Astrocyte (in vitro differentiated cells and primary cell): ENCODE data around the gene METTL16. TPM values are rescaled to one million over a fixed set of nuclear protein-coding genes. Genes with fewer than 3 reads are reported as not detected.
"Not testable (repeated sequence)": the region's sequence is repeated elsewhere in the genome, so short reads cannot be mapped to it uniquely, and the experiment has no call there.

Experiments used
- DNase-seq: peaks from one replicate; pipeline ENCODE4 v3.0.0-alpha.2; 2010; ENCODE audit warnings: low read depth
- FAIRE-seq: peaks from 2 replicates; lab custom pipeline; 2011; peaks lifted over from hg19 to GRCh38; lab: Jason Lieb, UNC
- H2AFZ ChIP-seq: 2 replicates; pipeline ENCODE4 v1.6.0; 2012; ENCODE audit warnings: low read depth, low read length, inconsistent platforms
- H3K27ac ChIP-seq: 2 replicates; pipeline ENCODE4 v1.5.1; 2011; ENCODE audit warnings: low read depth, low read length, inconsistent platforms
- H3K27me3 ChIP-seq: 2 replicates; pipeline ENCODE4 v1.6.0; 2011; ENCODE audit warnings: low read length, inconsistent platforms; ENCODE audit not compliant: insufficient read depth
- H3K36me3 ChIP-seq: 2 replicates; pipeline ENCODE4 v1.5.1; 2011; ENCODE audit warnings: low read length, inconsistent platforms; ENCODE audit not compliant: insufficient read depth
- H3K4me1 ChIP-seq: 2 replicates; pipeline ENCODE4 v1.5.1; 2011; ENCODE audit warnings: low read length, inconsistent platforms; ENCODE audit not compliant: insufficient read depth
- H3K4me2 ChIP-seq: 2 replicates; pipeline ENCODE4 v1.6.0; 2012; ENCODE audit warnings: low read length, inconsistent platforms
- H3K4me3 ChIP-seq: 2 replicates; pipeline ENCODE4 v1.5.1; 2011; ENCODE audit warnings: low read depth, mild to moderate bottlenecking, low read length, inconsistent platforms; ENCODE audit not compliant: insufficient read depth
- H3K79me2 ChIP-seq: 2 replicates; pipeline ENCODE4 v1.6.0; 2012; ENCODE audit warnings: mild to moderate bottlenecking, low read length, inconsistent platforms; ENCODE audit not compliant: insufficient read depth
- H3K9ac ChIP-seq: 2 replicates; pipeline ENCODE4 v1.6.0; 2012; ENCODE audit warnings: mild to moderate bottlenecking, low read length, inconsistent platforms
- H3K9me3 ChIP-seq: 2 replicates; pipeline ENCODE4 v1.5.1; 2012; ENCODE audit warnings: low read depth, mild to moderate bottlenecking, low read length, inconsistent platforms; ENCODE audit not compliant: insufficient read depth
- H4K20me1 ChIP-seq: 2 replicates; pipeline ENCODE4 v1.6.0; 2012; ENCODE audit warnings: low read length, inconsistent platforms; ENCODE audit not compliant: insufficient read depth
- H3K27ac Mint-ChIP-seq: one replicate; pipeline ENCODE4 v1.8.0; 2021; ENCODE audit warnings: mild to moderate bottlenecking, mixed read lengths; ENCODE audit not compliant: unreplicated experiment
- H3K27me3 Mint-ChIP-seq: one replicate; pipeline ENCODE4 v1.8.0; 2021; ENCODE audit warnings: low read depth, mixed read lengths; ENCODE audit not compliant: unreplicated experiment
- H3K36me3 Mint-ChIP-seq: one replicate; pipeline ENCODE4 v1.8.0; 2021; ENCODE audit warnings: low read depth, mixed read lengths; ENCODE audit not compliant: unreplicated experiment
- H3K4me1 Mint-ChIP-seq: one replicate; pipeline ENCODE4 v1.8.0; 2021; ENCODE audit warnings: low read depth, mixed read lengths; ENCODE audit not compliant: unreplicated experiment
- H3K4me3 Mint-ChIP-seq: one replicate; pipeline ENCODE4 v1.8.0; 2021; ENCODE audit warnings: mild to moderate bottlenecking, moderate library complexity, mixed read lengths; ENCODE audit not compliant: unreplicated experiment
- H3K9me3 Mint-ChIP-seq: one replicate; pipeline ENCODE4 v1.8.0; 2021; ENCODE audit warnings: mild to moderate bottlenecking, mixed read lengths; ENCODE audit not compliant: unreplicated experiment
- EZH2 ChIP-seq: IDR thresholded peaks from 2 replicates; pipeline ENCODE4 v1.6.1; 2012; ENCODE audit warnings: mild to moderate bottlenecking, low read length, inconsistent platforms; ENCODE audit not compliant: insufficient read depth
- total RNA-seq: library from RNA; stranded (reverse); gene quantifications from 2 replicates; pipeline ENCODE4 v1.2.1, GENCODE V29; 2021
- TF ChIP-seq, protein P1 (sequence below): IDR thresholded peaks from 2 replicates; pipeline ENCODE4 v1.5.1; 2011; ENCODE audit warnings: low read depth, mild to moderate bottlenecking, inconsistent platforms, low read length, moderate library complexity; ENCODE audit not compliant: insufficient read depth

Gene METTL16
- total RNA-seq, 1 donor from 2014 or later = 28.4 TPM

DNA sequence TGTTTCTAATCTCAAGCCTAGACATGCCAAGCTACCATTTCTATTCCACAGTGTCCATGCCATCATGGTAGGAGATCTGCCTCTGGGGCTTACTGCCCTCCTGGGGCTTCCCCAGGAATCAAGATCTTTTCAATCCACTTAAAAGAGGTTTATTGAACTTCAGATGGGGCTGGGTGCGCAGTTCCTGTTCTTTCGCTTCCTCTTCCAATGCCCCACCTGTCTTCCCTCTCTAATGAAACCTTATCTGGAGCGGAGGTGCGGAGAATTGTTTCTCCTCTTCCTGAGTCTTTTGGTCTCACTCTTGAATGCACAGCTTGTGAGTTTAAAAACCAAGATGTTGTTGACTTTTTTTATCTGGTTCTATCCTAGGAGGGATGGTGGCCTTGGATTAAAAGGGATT, 30.4 kb upstream of the METTL16 start:
- no peak overlapping the region for H3K27ac Mint-ChIP-seq
- DNase-seq (no peak), FAIRE-seq (no peak)
- H3K27me3 Mint-ChIP-seq = no peaks in the 10 kb centered on the region
- no peak overlapping the region for H2AFZ ChIP-seq
- H3K4me1 Mint-ChIP-seq = peaks cover 3% of the 10 kb centered on the region
- no peak overlapping the region for H3K4me3 Mint-ChIP-seq
- H3K9me3 ChIP-seq = no peaks in the 10 kb centered on the region
- no peaks in the 10 kb centered on the region for H3K79me2 ChIP-seq
- no peak overlapping the region for H3K4me2 ChIP-seq
- TF ChIP-seq EZH2 = no peak
- TF ChIP-seq, protein P1, sequence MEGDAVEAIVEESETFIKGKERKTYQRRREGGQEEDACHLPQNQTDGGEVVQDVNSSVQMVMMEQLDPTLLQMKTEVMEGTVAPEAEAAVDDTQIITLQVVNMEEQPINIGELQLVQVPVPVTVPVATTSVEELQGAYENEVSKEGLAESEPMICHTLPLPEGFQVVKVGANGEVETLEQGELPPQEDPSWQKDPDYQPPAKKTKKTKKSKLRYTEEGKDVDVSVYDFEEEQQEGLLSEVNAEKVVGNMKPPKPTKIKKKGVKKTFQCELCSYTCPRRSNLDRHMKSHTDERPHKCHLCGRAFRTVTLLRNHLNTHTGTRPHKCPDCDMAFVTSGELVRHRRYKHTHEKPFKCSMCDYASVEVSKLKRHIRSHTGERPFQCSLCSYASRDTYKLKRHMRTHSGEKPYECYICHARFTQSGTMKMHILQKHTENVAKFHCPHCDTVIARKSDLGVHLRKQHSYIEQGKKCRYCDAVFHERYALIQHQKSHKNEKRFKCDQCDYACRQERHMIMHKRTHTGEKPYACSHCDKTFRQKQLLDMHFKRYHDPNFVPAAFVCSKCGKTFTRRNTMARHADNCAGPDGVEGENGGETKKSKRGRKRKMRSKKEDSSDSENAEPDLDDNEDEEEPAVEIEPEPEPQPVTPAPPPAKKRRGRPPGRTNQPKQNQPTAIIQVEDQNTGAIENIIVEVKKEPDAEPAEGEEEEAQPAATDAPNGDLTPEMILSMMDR = no peak
- H3K4me3 ChIP-seq = no peak overlapping the region
- no peaks in the 10 kb centered on the region for H3K9me3 Mint-ChIP-seq
- no peaks in the 10 kb centered on the region for H3K4me1 ChIP-seq
- H4K20me1 ChIP-seq = no peaks in the 10 kb centered on the region
- H3K36me3 Mint-ChIP-seq = no peaks in the 10 kb centered on the region
- no peaks in the 10 kb centered on the region for H3K27me3 ChIP-seq
- H3K9ac ChIP-seq = no peak overlapping the region
- no peaks in the 10 kb centered on the region for H3K36me3 ChIP-seq
- no peak overlapping the region for H3K27ac ChIP-seq

DNA sequence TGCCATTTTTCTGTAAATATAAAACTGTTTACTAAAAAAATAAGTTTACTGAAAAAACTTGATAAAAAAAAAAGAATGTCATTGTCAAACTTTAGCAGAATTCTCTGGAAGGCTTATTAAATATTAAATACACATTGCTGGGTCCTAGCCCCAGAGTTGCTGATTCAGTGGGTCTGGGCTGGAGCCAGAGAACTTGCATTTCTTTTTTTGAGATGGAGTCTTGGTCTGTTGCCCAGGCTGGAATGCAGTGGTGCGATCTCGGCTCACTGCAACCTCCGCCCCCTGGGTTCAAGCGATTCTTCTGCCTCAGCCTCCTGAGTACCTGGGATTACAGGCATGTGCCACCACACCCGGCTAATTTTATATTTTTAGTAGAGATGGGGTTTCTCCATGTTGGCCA, 25.9 kb upstream of the METTL16 start:
- not testable (repeated sequence) for H3K27me3 Mint-ChIP-seq, H3K27ac Mint-ChIP-seq

DNA sequence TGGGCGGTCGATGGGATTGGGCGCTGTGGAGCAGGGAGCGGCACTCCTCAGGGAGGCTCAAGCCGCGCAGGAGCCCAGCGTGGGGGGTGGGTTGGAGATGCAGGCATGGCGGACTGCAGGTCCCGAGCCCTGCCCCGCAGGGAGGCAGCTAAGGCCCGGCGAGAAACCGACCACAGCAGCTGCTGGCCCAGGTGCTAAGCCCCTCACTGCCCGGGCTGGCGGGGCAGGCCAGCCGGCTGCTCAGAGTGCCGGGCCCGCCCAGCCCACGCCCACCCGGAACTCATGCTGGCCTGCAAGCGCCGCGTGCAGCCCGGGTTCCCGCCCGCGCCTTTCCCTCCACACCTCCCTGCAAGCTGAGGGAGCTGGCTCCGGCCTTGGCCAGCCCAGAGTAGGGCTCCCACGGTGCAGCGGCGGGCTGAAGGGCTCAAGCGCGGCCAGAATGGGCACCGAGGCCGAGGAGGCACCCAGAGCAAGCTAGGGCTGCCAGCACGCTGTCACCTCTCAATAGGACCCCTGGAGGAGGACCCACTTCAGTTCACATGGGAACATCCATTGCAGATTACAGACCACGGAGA, 20.5 kb upstream of the METTL16 start:
- no peak overlapping the region for H3K9ac ChIP-seq
- no peak overlapping the region for H3K4me3 ChIP-seq
- no peak overlapping the region for H3K4me2 ChIP-seq
- Mint-ChIP-seq H3K36me3 (no peaks in the 10 kb centered on the region), H3K27me3 (no peaks in the 10 kb centered on the region), H3K9me3 (no peaks in the 10 kb centered on the region), H3K27ac (no peak overlapping the region), H3K4me3 (no peak overlapping the region), H3K4me1 (no peaks in the 10 kb centered on the region)
- FAIRE-seq (no peak), DNase-seq (no peak)
- no peaks in the 10 kb centered on the region for H4K20me1 ChIP-seq
- TF ChIP-seq EZH2 = no peak
- TF ChIP-seq, protein P1 = no peak
- no peaks in the 10 kb centered on the region for H3K79me2 ChIP-seq
- no peaks in the 10 kb centered on the region for H3K36me3 ChIP-seq
- H3K4me1 ChIP-seq = no peaks in the 10 kb centered on the region
- no peaks in the 10 kb centered on the region for H3K27me3 ChIP-seq
- no peak overlapping the region for H2AFZ ChIP-seq
- no peak overlapping the region for H3K27ac ChIP-seq
- no peaks in the 10 kb centered on the region for H3K9me3 ChIP-seq

More for the DNA sequence above, 25.9 kb upstream of the METTL16 start:
- peak; percentile 11 for DNase-seq
- H3K36me3 ChIP-seq, H3K4me2 ChIP-seq, H2AFZ ChIP-seq, H3K4me1 ChIP-seq, H3K4me3 Mint-ChIP-seq, H3K79me2 ChIP-seq, H3K9ac ChIP-seq, H4K20me1 ChIP-seq, FAIRE-seq, H3K9me3 Mint-ChIP-seq, H3K4me3 ChIP-seq, H3K27me3 ChIP-seq, H3K36me3 Mint-ChIP-seq, H3K4me1 Mint-ChIP-seq, H3K9me3 ChIP-seq, H3K27ac ChIP-seq: not testable (repeated sequence)

DNA sequence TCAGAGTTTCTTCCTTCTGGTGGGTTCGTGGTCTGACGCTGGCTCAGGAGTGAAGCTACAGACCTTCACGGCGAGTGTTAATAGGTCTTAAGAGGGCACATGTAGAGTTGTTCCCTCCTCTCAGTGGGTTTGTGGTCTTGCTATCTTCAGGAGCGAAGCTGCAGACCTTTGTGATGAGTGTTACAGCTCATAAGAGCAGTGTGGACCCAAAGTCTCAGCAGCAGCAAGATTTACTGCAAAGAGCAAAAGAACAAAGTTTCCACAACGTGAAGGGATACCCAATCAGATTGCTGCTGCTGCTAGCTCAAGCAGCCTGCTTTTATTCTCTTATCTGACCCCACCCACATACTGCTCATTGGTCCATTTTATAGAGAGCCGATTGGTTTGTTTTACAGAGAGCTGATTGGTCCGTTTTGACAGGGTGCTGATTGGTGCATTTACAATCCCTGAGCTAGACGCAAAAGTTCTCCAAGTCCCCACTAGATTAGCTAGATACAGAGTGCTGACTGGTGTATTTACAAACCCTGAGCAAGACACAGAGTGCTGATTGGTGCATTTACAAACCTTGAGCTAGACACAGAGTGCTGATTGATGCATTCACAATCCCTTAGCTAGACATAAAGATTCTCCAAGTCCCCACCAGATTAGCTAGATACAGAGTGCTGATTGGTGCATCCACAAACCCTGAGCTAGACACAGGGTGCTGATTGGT, 19.7 kb upstream of the METTL16 start:
- H3K4me2 ChIP-seq, H3K27ac Mint-ChIP-seq, DNase-seq, H3K27me3 Mint-ChIP-seq, H3K4me1 Mint-ChIP-seq, H2AFZ ChIP-seq, H3K4me3 Mint-ChIP-seq, H3K4me1 ChIP-seq, H3K9me3 Mint-ChIP-seq, H3K36me3 Mint-ChIP-seq, H3K9ac ChIP-seq, FAIRE-seq, H3K27me3 ChIP-seq, H3K36me3 ChIP-seq, H3K4me3 ChIP-seq, H4K20me1 ChIP-seq, H3K27ac ChIP-seq, H3K9me3 ChIP-seq, H3K79me2 ChIP-seq: not testable (repeated sequence)
